NCI-H446 (cell line): ENCODE measurements around the gene FAM83D.

ENCODE experiments used
- DNase-seq, 2 experiments: peaks; one replicate each; lab custom pipeline; 2025; lab: John Stamatoyannopoulos, UW

Gene FAM83D

DNA sequence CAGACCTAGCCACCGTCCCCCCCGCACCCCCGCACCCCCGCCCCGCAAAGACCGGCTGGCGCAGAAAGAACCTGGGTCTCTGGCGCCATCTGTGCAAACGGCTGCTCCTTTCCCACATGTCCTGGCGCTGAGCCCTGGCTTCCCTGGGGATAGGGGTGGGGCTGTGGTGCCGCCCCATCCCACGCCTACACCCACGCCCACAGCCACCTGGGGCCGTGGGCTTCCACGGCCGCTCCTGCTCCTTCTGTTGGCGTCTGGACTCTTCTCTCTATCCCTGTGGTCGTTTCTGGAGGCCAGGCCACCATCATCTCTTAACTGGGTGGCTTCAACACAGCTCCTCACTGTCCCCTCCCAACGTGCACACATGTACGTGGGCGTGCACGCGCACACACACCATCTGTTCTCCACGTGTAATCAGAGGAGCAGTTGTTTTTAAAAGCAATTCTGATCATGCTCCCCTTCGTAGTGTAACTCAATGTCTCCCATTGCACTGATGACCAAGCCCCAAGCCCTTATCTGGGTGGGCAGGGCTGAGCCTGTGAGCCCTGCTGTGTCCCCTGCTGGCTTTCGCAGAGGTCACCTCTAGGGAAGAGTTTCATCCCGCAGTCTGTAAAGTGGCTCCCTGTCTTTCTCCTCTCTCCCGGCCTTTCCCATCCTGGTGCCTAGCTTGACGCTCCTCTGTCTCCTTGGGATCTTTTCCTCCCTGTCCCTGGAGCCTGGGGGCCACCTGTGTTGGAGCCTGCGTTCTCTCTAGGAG, 31.9 kb upstream of the FAM83D start:
- DNase-seq = peak; percentile 35 to 87

DNA sequence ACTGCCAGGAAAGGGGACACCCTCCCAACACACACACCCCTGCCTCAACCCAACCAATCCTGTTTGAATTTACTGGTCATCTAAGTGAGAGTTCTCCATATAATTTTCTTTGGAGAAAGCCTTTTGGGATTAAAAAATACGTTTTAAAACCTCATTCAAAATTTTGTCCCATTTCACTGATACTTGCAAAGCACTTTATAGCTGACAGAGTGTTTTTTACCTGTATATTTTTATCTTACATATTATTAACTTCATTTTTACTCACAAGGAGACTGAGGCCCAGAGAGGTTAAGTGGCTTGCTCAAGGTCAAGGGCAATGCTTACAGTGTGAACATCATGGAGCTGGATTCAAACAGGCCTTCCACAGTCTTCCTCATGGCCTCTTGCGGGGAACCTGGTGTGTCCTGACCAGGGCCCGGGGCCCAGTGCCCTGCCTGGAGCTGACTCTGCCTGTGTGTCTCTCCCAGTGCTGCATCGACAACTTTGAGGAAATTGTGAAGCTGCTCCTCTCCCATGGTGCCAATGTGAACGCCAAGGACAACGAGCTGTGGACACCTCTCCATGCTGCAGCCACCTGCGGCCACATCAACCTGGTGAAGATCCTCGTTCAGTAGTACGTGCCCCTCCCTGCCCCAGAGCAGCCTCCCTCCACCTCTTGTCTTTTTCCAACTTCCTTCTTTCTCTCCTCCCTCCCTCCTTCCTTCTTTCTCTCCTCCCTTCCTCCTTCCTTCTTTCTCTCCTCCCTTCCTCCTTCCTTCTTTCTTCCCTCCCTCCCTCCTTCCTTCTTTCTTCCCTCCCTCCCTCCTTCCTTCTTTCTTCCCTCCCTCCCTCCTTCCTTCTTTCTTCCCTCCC, 30.9 kb upstream of the FAM83D start:
- no peak for DNase-seq

DNA sequence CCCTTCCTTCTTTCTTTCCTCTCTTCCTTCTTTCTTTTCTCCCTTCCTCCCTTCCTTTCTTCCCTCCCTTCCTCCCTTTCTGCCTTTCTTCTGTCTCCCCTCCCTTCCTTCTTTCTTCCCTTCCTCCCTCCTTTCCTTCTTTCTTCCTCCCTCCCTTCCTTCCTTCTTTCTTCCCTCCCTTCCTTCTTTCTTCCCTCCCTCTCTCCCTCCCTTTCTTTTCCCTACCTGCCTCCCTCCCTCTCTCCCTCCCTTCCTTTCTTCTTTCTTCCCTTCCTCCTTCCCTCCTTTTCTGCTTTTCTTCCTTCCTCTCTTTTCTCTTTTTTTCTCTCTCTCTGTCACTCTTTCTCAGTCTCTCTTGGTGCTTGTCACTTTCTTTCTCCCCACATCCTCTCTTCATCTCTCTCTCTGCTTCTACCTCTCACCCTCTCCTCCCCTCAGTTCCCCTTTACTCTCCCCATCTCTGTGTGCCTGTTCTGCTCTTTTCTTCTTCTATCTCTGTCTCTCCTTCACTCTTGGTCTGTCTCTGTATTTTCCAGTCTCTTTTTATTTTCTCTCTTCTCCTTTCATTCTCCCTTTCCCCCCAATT, 30.1 kb upstream of the FAM83D start:
- no peak for DNase-seq

DNA sequence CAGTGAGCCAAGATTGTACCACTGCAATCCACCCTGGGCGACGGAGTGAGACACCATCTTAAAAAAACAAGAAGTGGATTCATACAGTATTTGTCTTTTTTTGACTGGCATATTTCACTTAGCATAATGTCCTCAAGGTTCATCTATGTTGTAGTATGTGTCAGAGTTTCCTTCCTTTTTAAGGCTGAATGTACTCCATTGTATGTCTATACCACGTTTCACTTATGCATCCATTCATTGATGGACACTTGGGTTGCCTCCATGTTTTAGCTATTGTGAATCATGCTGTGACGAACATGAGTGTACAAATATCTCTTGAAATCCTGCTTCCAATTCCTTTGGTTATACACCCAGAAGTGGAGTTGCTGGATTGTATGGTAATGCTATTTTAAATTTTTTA, 28.9 kb upstream of the FAM83D start:
- DNase-seq = no peak

DNA sequence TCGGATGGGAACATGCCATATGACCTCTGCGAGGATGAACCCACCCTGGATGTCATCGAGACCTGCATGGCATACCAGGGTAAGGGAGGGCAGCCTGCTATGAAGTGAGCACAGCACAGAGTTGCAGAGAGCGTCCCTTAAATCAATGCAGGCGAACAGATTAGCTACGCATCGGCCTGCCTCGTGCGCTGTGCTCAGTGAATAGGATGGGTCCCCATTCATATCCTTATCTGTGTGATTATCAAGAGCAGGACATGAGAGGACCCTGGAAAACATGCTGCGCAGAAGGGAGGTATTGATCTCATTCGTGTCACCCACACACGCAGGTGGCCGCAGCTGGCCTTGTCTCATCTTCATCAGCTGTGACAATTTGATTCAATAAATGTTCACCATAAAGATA, 25.6 kb upstream of the FAM83D start:
- no peak for DNase-seq

DNA sequence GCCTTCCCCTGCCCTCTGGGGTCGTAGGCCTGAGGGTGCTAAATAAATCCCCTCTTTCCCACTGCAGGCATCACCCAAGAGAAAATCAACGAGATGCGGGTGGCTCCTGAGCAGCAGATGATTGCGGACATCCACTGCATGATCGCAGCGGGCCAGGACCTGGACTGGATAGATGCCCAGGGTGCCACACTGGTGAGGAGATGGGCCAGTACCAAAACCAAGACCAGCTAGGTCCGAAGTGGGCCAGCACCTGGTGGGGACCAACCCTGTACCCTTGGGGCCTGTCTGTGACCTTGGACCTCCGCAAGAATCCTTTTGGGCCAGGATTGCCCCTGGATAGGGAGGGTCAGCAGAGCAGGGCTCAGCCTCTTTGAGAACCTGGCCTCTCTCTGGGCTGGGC, 23.6 kb upstream of the FAM83D start:
- no peak for DNase-seq

DNA sequence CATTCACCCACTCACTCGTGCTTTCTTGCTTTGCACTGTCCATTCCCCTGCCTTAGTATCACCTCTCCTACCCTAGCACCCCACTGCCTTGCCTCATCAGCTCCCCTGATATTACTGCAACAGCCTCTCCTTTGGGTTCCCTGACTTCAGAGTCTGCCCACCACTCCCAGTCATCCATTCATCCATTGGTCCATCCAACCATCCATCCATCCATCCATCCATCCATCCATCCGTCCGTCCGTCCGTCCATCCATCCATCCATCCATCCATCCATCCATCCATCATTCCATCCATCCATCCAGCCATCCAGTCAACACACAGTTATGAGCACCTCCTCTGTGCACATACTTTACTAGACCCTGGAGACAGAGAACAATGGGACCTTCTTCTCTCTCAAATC, 22.9 kb upstream of the FAM83D start:
- no peak for DNase-seq

DNA sequence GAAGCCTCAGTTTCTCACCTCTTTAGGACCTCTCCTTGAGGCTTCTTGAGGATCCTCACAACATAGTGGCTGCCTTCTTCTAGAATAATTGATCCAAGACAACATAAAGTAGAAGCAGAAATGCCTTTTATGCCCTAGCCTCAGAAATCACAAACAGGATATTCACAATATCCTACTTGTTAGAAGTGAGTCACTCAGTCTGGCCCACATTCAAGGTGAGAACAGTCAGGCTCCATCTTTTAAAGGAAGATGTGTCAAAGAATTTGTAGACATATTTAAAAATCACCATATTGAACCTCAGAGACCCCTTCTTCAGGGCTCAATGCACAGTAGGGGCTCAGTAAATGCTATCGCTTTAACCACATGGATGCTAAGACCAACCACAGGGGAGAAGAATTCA, 20.8 kb upstream of the FAM83D start:
- no peak for DNase-seq

DNA sequence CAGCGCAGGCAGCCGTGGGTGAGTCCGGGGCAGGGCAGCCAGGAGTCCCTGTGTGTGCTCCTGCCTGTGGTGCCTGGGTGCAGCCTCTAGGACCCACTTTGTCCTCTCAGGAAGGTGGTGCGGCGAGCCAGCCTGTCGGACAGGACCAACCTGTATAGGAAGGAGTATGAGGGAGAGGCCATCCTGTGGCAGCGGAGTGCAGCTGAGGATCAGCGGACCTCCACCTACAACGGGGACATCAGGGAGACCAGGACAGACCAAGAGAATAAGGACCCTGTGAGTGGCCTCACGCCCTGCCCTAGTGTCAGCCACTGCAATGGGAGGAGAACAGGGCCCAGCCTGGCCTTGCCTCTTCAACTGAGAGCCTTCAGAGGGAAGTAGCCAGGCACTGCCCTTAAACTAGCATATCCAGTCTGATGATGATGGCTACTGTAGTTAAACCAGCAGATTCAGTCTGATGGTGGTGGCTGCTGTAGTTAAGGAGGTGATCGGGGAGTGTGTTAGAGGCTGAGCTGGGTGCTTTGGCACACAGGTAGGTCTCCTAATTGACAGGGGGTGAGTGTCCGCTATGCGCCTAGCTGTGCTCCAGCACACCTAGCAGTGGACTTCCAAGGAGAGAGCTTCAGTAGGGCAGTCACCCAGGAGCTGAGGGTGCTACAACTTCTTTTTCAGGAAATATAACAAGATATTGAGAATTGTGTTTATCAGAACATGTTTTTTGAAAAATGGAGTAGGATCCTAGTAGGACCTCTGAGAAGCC, 18.1 kb upstream of the FAM83D start:
- no peak for DNase-seq

DNA sequence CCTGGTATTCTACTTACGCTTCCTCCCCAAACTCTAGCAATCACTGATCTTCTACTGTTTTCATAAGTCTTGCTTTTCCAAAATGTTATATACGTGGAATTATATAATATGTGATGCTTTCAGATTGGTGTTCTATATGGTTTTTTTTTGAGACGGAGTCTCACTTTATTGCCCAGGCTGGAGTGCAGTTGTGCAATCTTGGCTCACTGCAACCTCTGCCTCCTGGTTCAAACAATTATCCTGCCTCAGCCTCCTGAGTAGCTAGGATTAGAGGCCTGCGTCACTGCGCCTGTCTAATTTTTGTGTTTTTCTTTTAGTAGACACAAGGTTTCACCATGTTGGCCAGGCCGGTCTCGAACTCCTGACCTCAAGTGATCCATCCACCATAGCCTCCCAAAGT, 10.9 kb upstream of the FAM83D start:
- no peak for DNase-seq

DNA sequence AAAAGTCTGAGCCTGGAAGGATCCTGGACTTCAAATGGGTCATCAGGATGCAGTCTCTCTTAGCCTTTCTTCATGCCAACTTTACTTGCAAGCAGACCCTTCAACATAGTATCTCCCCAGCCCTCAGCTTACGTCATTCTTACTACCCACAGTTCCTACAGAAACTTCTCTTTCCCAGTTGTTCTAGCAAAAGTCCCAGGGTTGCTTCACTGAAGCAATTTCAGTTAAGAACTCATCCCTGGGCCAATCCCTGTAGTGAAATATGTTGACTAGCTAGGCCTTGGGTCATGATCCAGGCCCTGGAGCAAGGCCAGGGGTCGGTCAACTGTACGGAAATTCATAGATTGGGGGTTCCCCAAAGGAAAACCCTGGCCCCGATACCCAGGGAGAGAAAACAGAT, 8.6 kb upstream of the FAM83D start:
- no peak for DNase-seq

DNA sequence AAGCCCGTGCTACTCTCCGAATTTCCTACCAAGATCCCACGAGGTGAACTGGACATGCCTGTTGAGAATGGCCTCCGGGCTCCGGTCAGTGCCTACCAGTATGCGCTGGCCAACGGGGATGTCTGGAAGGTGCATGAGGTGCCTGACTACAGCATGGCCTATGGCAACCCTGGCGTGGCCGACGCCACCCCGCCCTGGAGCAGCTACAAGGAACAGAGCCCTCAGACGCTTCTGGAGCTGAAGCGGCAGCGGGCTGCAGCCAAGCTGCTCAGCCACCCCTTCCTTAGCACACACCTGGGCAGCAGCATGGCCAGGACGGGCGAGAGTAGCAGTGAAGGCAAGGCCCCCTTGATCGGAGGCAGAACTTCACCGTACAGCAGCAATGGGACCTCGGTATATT, 8.0 kb upstream of the FAM83D start:
- DNase-seq = no peak

DNA sequence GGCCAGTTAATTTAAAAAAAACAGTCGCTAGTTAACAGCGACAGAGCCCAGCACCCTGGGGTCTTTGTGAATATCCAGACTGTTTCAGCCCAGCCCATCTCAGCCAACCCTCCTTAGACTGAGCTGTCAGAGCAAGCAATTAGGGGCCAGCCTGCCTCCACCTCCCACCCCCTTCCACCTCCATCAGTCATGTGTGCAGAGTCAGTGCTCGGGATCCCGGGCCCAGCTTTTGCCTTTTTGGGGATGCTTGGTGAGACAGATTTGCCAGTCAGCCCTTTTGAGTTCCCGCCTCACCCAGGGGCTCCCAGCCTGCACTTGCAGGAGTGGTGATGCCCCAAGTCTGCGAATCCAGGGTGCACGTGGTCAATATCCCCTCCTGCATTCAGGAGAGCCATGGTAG, 6.5 kb upstream of the FAM83D start:
- DNase-seq = no peak

DNA sequence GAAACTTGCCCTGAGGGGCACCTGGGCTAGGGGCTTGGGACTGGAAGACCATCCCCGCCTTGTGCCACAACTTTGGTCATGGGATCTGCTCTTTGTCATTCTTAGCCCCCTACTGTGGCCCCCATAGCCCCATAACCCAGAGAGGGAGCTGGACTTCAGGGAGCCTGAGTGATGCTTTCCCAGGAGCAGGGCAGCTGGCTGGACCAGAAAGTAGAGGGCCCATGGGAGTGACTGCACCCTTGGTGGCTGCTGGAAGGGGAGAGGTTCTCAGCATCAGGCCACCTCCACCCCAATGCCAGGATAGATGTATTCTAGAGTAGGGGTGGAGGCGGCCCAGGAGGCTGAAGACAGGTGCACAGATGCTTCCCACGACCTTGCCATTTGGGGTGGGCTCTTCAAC, 5.8 kb upstream of the FAM83D start:
- no peak for DNase-seq

DNA sequence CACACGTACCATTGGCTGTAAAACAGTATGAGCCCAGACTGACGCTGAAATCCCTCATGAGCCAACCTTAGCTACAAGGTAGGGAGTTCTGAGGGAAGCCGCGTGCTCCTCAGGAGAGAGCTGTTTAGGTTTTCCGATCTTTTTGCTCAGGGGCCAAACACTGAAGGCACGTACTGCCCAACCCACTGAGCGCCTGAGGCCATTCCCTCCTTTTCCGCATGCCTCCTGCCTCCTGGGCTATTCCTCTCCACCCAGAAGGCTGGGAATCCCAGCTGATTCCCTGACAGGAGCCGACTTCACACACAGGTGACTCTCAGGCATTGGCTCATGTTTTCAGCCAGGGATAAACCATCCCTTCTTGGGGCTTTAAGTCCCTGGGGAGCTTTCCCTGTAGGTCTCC, 5.4 kb upstream of the FAM83D start:
- DNase-seq = no peak

DNA sequence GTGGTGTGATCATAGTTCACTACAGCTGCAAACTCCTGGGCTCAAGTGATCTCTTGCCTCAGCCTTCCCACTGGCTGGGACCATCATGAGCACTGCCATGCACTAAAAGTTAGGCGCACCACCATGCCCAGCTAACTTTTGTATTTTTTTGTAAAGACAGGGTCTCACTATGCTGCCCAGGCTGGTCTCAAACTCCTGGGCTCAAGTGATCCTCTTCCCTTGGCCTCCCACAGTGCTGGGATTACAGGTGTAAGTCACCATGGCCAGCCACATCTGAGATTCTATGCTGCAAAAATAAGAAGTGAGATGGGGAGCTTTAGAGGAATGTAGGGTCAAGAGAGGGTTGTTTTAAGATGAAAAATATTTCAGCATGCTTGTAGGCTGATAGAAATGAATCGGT, 1.5 kb upstream of the FAM83D start:
- no peak for DNase-seq

DNA sequence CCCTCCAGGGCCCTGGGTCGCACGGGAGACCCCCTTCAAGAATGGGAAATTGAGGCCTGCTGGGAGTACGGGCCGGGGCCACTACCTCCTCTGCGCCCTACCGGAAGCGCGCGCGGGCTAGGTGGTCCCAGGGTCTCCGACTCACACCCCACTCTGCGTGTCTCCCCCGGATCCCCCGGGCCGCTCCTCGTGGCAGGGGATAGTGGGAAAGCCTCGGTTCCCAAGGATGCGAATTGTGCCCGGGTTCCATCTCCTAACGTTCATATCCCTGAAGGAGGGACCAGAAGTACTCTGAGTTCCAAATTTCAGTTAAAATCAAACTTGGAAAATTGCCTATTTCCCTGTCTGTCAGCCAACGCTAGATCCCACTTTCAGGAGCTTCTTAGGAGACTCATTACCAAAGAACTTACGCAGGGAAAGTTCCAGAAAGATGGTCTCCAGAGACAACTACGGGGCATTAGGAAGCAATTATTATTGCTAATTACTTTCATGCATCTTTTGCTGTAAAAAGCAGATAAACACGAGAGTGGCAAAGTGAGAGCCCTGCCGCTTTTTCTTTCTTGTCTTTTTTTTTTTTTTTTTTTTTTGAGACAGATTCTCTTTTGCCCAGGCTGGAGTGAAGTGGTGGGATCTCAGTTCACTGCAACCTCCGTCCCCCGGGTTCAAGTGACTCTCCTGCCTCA, 858 bp downstream of the FAM83D start:
- peak in 1 of 2 experiments; percentile 17 for DNase-seq

DNA sequence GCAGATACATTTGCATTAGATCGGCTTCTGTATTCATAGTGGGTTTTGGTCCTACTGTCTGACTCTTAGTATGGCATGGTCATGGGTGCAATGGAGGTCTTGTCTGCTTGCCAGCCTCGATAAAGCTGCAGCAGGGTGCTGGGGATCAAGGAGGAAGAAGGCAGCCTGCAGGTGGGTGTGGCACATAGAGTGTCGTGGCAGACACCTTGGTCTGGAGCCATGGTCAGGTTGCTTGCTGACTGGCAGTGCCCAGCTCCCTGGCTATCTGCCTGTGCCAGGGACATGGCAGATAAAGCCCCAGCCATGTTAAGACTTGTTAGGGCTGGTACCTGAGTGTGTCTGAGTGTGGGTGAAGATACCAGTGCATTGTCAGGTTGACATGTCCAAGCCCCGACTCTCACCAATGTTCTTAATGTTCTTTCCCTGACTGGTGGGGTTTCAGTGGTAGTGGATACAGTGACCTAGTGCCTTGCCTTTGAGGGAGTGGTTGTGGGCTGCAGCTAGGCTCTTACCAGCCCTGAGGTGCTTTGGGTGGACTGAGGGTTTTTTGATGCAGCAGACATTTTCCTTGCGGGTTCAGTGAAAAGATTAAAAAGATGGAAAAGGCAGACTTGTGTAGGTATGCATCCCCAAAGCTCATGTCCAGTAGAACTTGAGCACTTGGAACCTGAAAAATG, 1.8 kb downstream of the FAM83D start:
- DNase-seq = peak in 1 of 2 experiments; percentile 31

DNA sequence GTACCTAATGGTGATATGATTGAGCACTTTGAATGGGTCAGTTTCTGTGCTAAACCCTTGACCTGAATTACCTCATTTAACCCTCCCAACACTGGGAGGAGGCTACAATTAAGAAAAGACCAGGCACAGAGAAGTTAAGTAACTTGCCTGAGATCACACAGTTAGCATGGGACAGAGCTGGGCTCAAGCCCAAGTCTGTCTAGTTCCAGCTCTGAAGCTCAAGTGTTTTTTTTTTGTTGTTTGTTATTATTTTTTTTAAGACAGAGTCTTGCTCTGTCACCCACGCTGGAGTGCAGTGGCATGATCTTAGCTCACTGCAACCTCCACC, 4.0 kb downstream of the FAM83D start:
- DNase-seq = no peak

DNA sequence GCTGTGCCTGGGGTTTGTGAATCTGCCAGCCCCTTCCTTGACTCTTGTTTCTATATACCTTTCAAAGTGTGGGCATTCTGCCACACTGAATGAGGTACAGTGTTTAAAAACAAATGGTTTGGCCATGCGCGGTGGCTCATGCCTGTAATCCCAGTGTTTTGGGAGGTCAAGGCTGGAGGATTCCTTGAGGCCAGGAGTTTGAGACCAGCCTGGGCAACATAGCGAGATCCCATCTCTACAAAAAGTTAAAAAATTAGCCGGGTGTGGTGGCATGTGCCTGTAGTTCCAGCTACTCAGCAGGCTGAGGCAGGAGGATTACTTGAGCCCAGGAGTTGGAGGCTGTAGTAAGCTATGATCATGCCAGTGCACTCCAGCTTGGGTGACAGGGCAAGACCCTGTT, 5.8 kb downstream of the FAM83D start:
- no peak for DNase-seq

DNA sequence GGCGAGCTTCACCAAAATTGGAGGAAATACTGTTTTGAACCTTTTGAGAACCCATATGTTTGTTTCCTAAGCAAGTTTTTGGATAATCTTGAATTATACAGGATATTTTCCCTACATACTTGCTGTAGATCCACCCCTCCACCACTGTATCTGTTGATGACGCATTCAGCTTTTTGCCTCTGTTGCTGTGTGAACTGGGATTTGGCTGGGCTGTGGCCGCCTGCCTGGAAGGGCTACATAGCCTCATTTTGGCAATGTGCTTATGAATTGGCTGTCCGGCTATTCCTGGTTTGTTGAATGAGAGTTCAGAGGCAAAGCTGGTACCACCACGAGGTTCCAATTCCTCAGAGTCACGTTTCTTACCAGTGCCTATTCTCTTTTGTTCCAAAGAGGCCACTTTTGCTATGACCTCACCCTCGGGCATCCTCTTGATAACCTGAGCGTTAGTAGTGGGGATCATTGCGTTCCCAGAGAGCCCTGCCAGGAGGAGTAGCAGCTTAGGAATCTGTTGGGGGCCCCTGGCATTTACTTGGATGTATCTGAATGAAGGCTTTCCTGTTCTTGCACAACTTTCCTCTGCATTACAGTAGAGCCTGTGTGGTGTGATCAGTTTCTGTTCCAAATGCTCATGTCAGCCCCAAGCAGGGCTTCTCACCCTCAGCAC, 6.4 kb downstream of the FAM83D start:
- peak in 1 of 2 experiments; percentile 23 for DNase-seq
